Neural cell (in vitro differentiated cells): Measurements from ENCODE around the gene HCN1. TPM values are rescaled to one million over a fixed set of nuclear protein-coding genes. Genes with fewer than 3 reads are reported as not detected.

Experiments
- H2AFZ ChIP-seq: fragments of 200-600, 300-800 bp; sonication (generic), shearing (Covaris generic); 2 replicates; pipeline ENCODE4 v1.6.0; 2014; ENCODE audit warnings: low read depth, mild to moderate bottlenecking, antibody characterized with exemption, low read length, moderate library complexity
- H3F3A ChIP-seq: fragments of 200-600 bp; shearing (Covaris generic); 2 replicates; pipeline ENCODE4 v1.6.1; 2016; ENCODE audit warnings: mild to moderate bottlenecking, moderate library complexity, mixed read lengths, antibody characterized with exemption, low read length; ENCODE audit not compliant: insufficient read depth, poor library complexity, severe bottlenecking
- H3K27ac ChIP-seq: fragments of 200-600, 300-800 bp; sonication (generic), shearing (Covaris generic); 2 replicates; pipeline ENCODE4 v1.5.1; 2014; ENCODE audit warnings: mild to moderate bottlenecking, low read length, moderate library complexity
- H3K27me3 ChIP-seq: fragments of 300-800, 200-600 bp; sonication (generic), shearing (Covaris generic); 2 replicates; pipeline ENCODE4 v1.6.0; 2014; ENCODE audit warnings: mild to moderate bottlenecking, low read depth, low read length, moderate library complexity; ENCODE audit not compliant: insufficient read depth
- H3K36me3 ChIP-seq: fragments of 300-800, 200-600 bp; sonication (generic), shearing (Covaris generic); 2 replicates; pipeline ENCODE4 v1.5.1; 2014; ENCODE audit warnings: mild to moderate bottlenecking, antibody characterized with exemption, low read length, moderate library complexity; ENCODE audit not compliant: insufficient read depth
- H3K4me2 ChIP-seq: fragments of 300-800, 200-600 bp; sonication (generic), shearing (Covaris generic); 2 replicates; pipeline ENCODE4 v1.6.0; 2014; ENCODE audit warnings: mild to moderate bottlenecking, low read length
- H3K4me3 ChIP-seq: fragments of 300-800, 200-600 bp; sonication (generic), shearing (Covaris generic); 2 replicates; pipeline ENCODE4 v1.5.1; 2014; ENCODE audit warnings: mild to moderate bottlenecking, low read length, moderate library complexity
- H3K79me2 ChIP-seq: fragments of 200-600 bp; shearing (Covaris generic); replicated peaks from 2 replicates; pipeline ENCODE4 v1.6.0; 2014; ENCODE audit warnings: mild to moderate bottlenecking, low read length, moderate library complexity; ENCODE audit not compliant: insufficient read depth
- H3K9ac ChIP-seq: fragments of 300-800, 200-600 bp; sonication (generic), shearing (Covaris generic); 2 replicates; pipeline ENCODE4 v1.6.1; 2016; ENCODE audit warnings: mild to moderate bottlenecking, low read length, mixed read lengths
- H3K9me2 ChIP-seq: fragments of 200-600 bp; shearing (Covaris generic); 2 replicates; pipeline ENCODE4 v1.6.1; 2016; ENCODE audit warnings: mild to moderate bottlenecking, low read length, mixed read lengths; ENCODE audit not compliant: insufficient read depth
- H3K9me3 ChIP-seq: fragments of 200-600, 300-800 bp; sonication (generic), shearing (Covaris generic); 2 replicates; pipeline ENCODE4 v1.6.1; 2016; ENCODE audit warnings: mild to moderate bottlenecking, mixed run types, low read length, moderate library complexity, mixed read lengths
- H4K20me1 ChIP-seq: fragments of 200-600 bp; shearing (Covaris generic); 2 replicates; pipeline ENCODE4 v1.6.1; 2016; ENCODE audit warnings: mild to moderate bottlenecking, mixed run types; ENCODE audit not compliant: insufficient read depth
- EP300 ChIP-seq: fragments of 450-650 bp; conservative IDR thresholded peaks from 2 replicates; pipeline ENCODE4 v1.6.1; 2014; ENCODE audit warnings: antibody characterized with exemption, mild to moderate bottlenecking, moderate library complexity; ENCODE audit not compliant: poor library complexity, severe bottlenecking
- EZH2 ChIP-seq: fragments of 200-600, 300-800 bp; shearing (Covaris generic), sonication (generic); IDR thresholded peaks from 2 replicates; pipeline ENCODE4 v1.6.1; 2014; ENCODE audit warnings: antibody characterized with exemption, low read length, borderline replicate concordance, mild to moderate bottlenecking; ENCODE audit not compliant: insufficient read depth, poor library complexity, severe bottlenecking
- MXI1 ChIP-seq: fragments of 450-650 bp; conservative IDR thresholded peaks from 2 replicates; pipeline ENCODE4 v1.6.1; 2014; ENCODE audit warnings: antibody characterized with exemption, mild to moderate bottlenecking; ENCODE audit not compliant: poor library complexity, severe bottlenecking
- POLR2AphosphoS5 ChIP-seq: IDR thresholded peaks from 2 replicates; pipeline ENCODE4 v1.6.1; 2012
- RAD21 ChIP-seq: fragments of 450-650 bp; conservative IDR thresholded peaks from 2 replicates; pipeline ENCODE4 v1.6.1; 2014; ENCODE audit warnings: antibody characterized with exemption, mild to moderate bottlenecking, moderate library complexity
- SMC3 ChIP-seq: fragments of 450-650 bp; conservative IDR thresholded peaks from 2 replicates; pipeline ENCODE4 v1.6.1; 2014; ENCODE audit warnings: antibody characterized with exemption, mild to moderate bottlenecking, moderate library complexity; ENCODE audit not compliant: poor library complexity
- TAF1 ChIP-seq: IDR thresholded peaks from 2 replicates; pipeline ENCODE4 v1.6.1; 2012; ENCODE audit warnings: low read depth
- polyA plus RNA-seq: library from polyadenylated mRNA; depleted of rRNA; stranded (reverse); fragments of >200 nt; gene quantifications from 2 replicates; pipeline ENCODE4 v1.2.3, GENCODE V29; 2014
- TF ChIP-seq, protein P1 (sequence below): IDR thresholded peaks from 2 replicates; pipeline ENCODE4 v1.6.1; 2012; ENCODE audit warnings: borderline replicate concordance
- TF ChIP-seq, protein P2 (sequence below): fragments of 450-650 bp; IDR thresholded peaks from 2 replicates; pipeline ENCODE4 v1.5.1; 2014; ENCODE audit warnings: antibody characterized with exemption, mild to moderate bottlenecking, moderate library complexity; ENCODE audit not compliant: poor library complexity, severe bottlenecking

HCN1 gene
- polyA plus RNA-seq, 1 donor from 2014 or later, result 1.4 TPM

DNA sequence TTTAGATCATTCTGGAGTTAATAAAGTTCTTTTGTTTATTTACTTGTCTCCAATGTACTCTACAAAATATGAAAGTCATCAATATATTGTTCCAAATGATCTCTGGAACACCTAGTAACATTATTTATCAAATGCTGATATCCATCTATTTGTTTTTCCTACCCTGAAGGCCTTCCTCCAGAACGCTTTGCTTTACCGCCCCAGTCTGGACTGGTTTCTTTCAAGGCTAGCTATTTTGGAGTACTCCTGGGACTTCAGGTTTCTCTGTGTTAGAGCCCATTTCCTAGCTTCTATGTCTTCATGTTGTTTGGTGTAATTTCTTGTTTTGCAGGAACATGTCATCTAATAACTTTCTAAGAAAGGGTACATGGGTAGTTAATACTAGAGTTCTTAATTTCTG lies 9.6 kb downstream of the HCN1 start:
- Histone ChIP-seq H3K27me3 (no peaks in the 10 kb centered on the region), H3K27ac (no peak overlapping the region), H4K20me1 (no peaks in the 10 kb centered on the region), H3K4me3 (no peak overlapping the region), H3K9ac (no peak overlapping the region), H2AFZ (no peak overlapping the region), H3K79me2 (no peaks in the 10 kb centered on the region), H3K4me2 (no peak overlapping the region), H3K9me2 (no peaks in the 10 kb centered on the region), H3K36me3 (no peaks in the 10 kb centered on the region), H3F3A (no peaks in the 10 kb centered on the region), H3K9me3 (no peaks in the 10 kb centered on the region)
- no peak for TF ChIP-seq EP300
- no peak for TF ChIP-seq TAF1
- no peak for TF ChIP-seq EZH2
- TF ChIP-seq, protein P1, sequence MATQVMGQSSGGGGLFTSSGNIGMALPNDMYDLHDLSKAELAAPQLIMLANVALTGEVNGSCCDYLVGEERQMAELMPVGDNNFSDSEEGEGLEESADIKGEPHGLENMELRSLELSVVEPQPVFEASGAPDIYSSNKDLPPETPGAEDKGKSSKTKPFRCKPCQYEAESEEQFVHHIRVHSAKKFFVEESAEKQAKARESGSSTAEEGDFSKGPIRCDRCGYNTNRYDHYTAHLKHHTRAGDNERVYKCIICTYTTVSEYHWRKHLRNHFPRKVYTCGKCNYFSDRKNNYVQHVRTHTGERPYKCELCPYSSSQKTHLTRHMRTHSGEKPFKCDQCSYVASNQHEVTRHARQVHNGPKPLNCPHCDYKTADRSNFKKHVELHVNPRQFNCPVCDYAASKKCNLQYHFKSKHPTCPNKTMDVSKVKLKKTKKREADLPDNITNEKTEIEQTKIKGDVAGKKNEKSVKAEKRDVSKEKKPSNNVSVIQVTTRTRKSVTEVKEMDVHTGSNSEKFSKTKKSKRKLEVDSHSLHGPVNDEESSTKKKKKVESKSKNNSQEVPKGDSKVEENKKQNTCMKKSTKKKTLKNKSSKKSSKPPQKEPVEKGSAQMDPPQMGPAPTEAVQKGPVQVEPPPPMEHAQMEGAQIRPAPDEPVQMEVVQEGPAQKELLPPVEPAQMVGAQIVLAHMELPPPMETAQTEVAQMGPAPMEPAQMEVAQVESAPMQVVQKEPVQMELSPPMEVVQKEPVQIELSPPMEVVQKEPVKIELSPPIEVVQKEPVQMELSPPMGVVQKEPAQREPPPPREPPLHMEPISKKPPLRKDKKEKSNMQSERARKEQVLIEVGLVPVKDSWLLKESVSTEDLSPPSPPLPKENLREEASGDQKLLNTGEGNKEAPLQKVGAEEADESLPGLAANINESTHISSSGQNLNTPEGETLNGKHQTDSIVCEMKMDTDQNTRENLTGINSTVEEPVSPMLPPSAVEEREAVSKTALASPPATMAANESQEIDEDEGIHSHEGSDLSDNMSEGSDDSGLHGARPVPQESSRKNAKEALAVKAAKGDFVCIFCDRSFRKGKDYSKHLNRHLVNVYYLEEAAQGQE, result no peak
- no peak for TF ChIP-seq SMC3
- TF ChIP-seq RAD21, result no peak
- no peak for TF ChIP-seq POLR2AphosphoS5
- no peak for TF ChIP-seq MXI1
- TF ChIP-seq, protein P2, sequence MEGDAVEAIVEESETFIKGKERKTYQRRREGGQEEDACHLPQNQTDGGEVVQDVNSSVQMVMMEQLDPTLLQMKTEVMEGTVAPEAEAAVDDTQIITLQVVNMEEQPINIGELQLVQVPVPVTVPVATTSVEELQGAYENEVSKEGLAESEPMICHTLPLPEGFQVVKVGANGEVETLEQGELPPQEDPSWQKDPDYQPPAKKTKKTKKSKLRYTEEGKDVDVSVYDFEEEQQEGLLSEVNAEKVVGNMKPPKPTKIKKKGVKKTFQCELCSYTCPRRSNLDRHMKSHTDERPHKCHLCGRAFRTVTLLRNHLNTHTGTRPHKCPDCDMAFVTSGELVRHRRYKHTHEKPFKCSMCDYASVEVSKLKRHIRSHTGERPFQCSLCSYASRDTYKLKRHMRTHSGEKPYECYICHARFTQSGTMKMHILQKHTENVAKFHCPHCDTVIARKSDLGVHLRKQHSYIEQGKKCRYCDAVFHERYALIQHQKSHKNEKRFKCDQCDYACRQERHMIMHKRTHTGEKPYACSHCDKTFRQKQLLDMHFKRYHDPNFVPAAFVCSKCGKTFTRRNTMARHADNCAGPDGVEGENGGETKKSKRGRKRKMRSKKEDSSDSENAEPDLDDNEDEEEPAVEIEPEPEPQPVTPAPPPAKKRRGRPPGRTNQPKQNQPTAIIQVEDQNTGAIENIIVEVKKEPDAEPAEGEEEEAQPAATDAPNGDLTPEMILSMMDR, result no peak

DNA sequence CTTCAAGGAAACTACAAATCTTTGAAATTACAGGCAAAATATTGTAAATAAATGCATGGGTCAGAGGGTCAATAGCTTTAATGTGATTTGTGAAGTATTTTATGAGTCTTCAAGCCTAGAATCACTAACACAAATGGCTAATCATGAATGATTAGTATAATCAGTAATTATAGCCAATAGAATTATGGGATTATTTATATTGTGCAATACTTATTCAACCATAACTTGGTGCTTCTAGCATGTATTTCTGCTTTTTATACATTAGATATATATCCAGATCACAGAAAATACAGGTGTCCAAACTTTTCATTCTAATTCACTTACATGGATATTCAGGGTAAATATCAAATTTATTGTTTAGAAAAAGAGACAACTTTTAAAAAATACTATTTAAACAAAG lies 12.1 kb downstream of the HCN1 start:
- no peaks in the 10 kb centered on the region for H3K79me2 ChIP-seq
- no peaks in the 10 kb centered on the region for H3K27me3 ChIP-seq
- H3K9ac ChIP-seq, result no peak overlapping the region
- TF ChIP-seq RAD21, result no peak
- TF ChIP-seq POLR2AphosphoS5, result no peak
- no peak for TF ChIP-seq SMC3
- no peak for TF ChIP-seq MXI1
- TF ChIP-seq EP300, result no peak
- TF ChIP-seq, protein P1, result no peak
- no peak for TF ChIP-seq EZH2
- TF ChIP-seq TAF1, result no peak
- H3K4me3 ChIP-seq, result no peak overlapping the region
- no peak overlapping the region for H3K4me2 ChIP-seq
- H3K9me3 ChIP-seq, result no peaks in the 10 kb centered on the region
- H3K36me3 ChIP-seq, result no peaks in the 10 kb centered on the region
- no peaks in the 10 kb centered on the region for H3F3A ChIP-seq
- no peaks in the 10 kb centered on the region for H3K9me2 ChIP-seq
- H2AFZ ChIP-seq, result no peak overlapping the region
- H4K20me1 ChIP-seq, result no peaks in the 10 kb centered on the region
- H3K27ac ChIP-seq, result no peak overlapping the region
